GM06990 (cell line): Measurements from ENCODE around the gene GDF7.

ENCODE experiments used
- DNase-seq: peaks from one replicate; pipeline ENCODE4 v3.0.0-alpha.2; 2011; ENCODE audit not compliant: insufficient read length; ENCODE audit errors: extremely low read depth
- H3K27me3 ChIP-seq: replicated peaks from 2 replicates; pipeline ENCODE4 v1.6.0; 2011; ENCODE audit warnings: low read length; ENCODE audit not compliant: control insufficient read depth, insufficient read depth
- H3K36me3 ChIP-seq: 2 replicates; pipeline ENCODE4 v1.5.1; 2011; ENCODE audit warnings: low read length; ENCODE audit not compliant: control insufficient read depth, insufficient read depth
- H3K4me3 ChIP-seq: replicated peaks from 2 replicates; pipeline ENCODE4 v1.5.1; 2011; ENCODE audit warnings: low read depth, mild to moderate bottlenecking, control low read depth, low read length
- TF ChIP-seq, protein P1 (sequence below): IDR thresholded peaks from 2 replicates; pipeline ENCODE4 v1.5.1; 2011; ENCODE audit warnings: low read length, control low read depth, mild to moderate bottlenecking, inconsistent platforms; ENCODE audit not compliant: insufficient read depth, poor library complexity, severe bottlenecking

Gene GDF7

DNA sequence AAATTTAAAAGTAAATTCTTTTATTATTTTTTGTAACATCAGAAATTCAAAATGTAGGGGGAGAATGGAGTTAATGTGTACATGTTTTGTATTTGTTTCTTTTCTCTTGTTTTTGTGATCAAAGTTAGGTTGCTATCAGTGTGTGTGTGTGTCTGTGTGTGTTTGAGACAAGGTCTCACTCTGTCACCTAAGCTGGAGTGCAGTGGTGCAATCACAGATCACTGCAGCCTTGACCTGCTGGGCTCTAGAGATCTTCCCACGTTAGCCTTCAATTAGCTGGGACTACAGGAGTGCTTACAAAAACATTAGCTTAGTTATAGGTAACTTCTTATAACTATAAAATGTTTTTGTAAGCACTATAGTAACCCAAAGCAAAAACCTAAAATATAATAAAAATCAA, 50.7 kb downstream of the GDF7 start:
- no peaks in the 10 kb centered on the region for H3K36me3 ChIP-seq
- no peaks in the 10 kb centered on the region for H3K27me3 ChIP-seq
- no peak for DNase-seq
- TF ChIP-seq, protein P1, sequence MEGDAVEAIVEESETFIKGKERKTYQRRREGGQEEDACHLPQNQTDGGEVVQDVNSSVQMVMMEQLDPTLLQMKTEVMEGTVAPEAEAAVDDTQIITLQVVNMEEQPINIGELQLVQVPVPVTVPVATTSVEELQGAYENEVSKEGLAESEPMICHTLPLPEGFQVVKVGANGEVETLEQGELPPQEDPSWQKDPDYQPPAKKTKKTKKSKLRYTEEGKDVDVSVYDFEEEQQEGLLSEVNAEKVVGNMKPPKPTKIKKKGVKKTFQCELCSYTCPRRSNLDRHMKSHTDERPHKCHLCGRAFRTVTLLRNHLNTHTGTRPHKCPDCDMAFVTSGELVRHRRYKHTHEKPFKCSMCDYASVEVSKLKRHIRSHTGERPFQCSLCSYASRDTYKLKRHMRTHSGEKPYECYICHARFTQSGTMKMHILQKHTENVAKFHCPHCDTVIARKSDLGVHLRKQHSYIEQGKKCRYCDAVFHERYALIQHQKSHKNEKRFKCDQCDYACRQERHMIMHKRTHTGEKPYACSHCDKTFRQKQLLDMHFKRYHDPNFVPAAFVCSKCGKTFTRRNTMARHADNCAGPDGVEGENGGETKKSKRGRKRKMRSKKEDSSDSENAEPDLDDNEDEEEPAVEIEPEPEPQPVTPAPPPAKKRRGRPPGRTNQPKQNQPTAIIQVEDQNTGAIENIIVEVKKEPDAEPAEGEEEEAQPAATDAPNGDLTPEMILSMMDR: no peak
- no peak overlapping the region for H3K4me3 ChIP-seq

DNA sequence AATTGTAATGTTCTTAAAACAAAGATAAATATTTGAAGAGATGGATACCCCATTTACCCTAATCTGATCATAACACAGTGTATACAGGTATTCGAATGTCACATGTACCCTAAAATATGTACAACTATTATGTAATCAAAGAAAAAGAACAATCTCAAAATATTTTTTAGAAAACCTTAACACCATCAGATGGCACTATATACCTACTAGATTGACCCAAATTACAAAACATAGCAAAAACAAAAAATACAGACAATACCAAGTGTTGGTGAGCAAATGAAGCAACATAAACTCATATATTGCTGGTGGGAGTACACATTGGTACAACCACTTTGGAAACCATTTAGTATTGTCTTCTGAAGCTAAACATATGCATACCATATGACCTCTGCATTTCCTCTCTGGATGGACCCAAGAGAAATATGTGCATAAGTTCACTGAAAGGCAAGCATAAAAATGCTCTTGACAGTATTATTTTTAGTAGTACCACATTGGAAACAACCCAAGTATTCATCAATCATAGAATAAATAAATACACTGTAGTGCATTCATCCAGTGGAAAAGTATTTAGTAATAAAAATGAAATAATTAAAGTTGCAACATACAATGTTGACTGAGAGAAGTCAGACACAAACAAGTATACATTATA, 55.8 kb downstream of the GDF7 start:
- Histone ChIP-seq H3K4me3 (no peak overlapping the region), H3K27me3 (no peaks in the 10 kb centered on the region), H3K36me3 (peaks cover 2% of the 10 kb centered on the region)
- DNase-seq: no peak
- TF ChIP-seq, protein P1: no peak

DNA sequence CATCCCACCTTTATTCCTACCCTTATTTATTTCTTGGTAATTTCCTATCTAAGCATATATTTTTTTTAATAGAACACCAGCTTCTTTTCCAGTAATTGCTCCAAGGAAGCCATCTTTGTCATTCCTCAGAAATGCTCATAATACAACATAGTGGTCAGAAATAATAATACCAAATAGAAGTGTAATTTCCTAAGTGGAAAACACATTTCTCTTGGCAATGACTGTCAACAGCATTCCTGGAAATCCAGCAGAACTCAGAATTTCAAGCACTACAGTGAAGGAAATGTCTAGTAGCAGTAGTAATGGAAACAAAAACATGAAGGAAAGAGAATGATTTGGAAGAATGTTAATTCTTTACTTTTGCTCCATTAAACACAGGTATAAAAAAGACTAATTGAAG, 56.6 kb downstream of the GDF7 start:
- TF ChIP-seq, protein P1: no peak
- H3K36me3 ChIP-seq: peaks cover 2% of the 10 kb centered on the region
- no peaks in the 10 kb centered on the region for H3K27me3 ChIP-seq

DNA sequence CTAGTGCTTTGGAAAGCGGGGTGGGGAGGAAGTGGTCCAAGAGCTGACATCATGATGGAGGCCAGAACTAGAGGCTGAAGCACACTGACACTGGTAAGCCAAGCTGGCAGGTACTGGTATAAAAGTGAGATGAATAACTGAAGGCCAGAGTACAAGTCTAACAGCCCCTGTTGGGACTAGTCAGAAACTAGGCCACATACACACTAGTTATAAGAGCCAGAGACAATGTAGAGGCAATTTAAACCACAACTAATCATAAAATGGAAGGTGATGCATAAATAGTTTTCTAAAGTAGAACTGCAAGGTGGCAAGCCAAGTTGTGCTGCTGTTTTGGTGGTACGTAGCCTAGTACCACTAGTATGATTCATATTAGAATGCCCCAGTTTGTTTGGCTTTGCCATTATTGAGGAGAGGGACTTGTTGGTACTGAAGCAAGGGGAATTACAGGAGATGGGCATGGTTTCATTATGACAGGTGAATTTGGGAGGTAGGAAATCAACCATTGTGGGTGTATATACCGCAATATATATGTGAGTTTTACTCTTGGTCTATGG, 57.6 kb downstream of the GDF7 start:
- peaks cover 2% of the 10 kb centered on the region for H3K36me3 ChIP-seq
- DNase-seq: no peak
- H3K4me3 ChIP-seq: no peak overlapping the region
- H3K27me3 ChIP-seq: no peaks in the 10 kb centered on the region
- TF ChIP-seq, protein P1: no peak

More for the DNA sequence above, 56.6 kb downstream of the GDF7 start:
- H3K4me3 ChIP-seq: no peak overlapping the region
- no peak for DNase-seq

DNA sequence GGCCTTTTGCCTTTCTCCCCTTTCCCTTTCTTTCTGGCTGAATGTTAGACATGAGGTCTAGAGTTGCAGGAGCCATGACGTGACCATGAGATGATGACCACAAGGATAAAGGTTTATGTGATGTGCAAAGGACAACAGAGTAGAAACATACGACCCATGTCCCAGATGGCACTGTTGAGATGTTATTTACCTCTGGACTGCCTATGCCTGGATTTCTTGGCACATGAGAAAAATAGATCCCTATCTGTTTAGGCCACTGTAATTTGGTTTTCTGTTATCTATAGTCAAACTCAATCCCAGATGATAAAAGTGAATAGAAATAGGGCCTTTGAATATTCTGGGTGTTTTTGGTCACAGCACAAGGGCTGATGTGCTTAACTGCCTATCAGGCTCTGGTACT, 58.8 kb downstream of the GDF7 start:
- H3K27me3 ChIP-seq: no peaks in the 10 kb centered on the region
- peaks cover 2% of the 10 kb centered on the region for H3K36me3 ChIP-seq
- TF ChIP-seq, protein P1: no peak
- DNase-seq: no peak
- no peak overlapping the region for H3K4me3 ChIP-seq
